ENCODE results near the gene FRY. TPM values are rescaled to one million over a fixed set of nuclear protein-coding genes. Genes with fewer than 3 reads are reported as not detected.

Gene FRY
- total and polyA plus RNA-seq, 2 of the 13 experiments (the other 11 are each of a cell fraction or from before 2014, with no cell fraction given) = 8.2 to 13.1 TPM

DNA sequence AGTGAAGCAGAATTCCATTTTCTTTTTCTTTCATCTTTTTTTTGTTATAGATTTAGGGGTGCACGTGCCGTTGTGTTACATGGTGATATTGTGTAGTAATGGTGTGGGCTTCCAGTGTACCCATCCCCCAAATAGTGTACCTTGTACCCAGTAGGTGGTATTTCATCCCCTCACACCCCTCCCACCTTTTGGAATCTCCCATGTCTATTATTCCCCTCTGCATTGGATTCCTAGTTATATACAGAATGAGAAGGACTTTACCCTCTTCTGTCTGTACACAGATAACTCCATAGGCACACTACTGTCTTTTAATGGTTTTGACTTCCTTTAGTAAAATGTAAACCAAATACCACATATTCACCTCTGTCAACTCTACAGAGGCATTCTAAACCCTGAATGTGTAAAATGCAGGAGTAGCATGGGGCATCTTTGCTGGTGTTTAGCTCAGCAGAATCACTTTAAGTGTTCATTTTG lies 28.0 kb downstream of the FRY start (continued):
- TF ChIP-seq, protein P1, sequence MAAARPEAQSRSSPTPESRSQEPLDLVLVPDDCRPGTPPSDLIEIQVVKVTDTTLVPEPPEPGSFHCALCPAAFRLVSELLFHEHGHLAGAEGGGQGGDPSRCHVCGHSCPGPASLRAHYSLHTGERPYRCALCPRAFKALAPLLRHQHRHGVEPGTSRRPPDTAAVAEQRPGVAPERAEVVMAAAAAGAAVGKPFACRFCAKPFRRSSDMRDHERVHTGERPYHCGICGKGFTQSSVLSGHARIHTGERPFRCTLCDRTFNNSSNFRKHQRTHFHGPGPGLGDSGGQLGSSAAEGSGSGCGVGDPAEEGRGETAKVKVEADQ (CRISPR knock-in tag; IDR thresholded peaks at IDR 0.05; ENCODE audit: borderline replicate concordance) = no peak
- TF ChIP-seq, protein P2, sequence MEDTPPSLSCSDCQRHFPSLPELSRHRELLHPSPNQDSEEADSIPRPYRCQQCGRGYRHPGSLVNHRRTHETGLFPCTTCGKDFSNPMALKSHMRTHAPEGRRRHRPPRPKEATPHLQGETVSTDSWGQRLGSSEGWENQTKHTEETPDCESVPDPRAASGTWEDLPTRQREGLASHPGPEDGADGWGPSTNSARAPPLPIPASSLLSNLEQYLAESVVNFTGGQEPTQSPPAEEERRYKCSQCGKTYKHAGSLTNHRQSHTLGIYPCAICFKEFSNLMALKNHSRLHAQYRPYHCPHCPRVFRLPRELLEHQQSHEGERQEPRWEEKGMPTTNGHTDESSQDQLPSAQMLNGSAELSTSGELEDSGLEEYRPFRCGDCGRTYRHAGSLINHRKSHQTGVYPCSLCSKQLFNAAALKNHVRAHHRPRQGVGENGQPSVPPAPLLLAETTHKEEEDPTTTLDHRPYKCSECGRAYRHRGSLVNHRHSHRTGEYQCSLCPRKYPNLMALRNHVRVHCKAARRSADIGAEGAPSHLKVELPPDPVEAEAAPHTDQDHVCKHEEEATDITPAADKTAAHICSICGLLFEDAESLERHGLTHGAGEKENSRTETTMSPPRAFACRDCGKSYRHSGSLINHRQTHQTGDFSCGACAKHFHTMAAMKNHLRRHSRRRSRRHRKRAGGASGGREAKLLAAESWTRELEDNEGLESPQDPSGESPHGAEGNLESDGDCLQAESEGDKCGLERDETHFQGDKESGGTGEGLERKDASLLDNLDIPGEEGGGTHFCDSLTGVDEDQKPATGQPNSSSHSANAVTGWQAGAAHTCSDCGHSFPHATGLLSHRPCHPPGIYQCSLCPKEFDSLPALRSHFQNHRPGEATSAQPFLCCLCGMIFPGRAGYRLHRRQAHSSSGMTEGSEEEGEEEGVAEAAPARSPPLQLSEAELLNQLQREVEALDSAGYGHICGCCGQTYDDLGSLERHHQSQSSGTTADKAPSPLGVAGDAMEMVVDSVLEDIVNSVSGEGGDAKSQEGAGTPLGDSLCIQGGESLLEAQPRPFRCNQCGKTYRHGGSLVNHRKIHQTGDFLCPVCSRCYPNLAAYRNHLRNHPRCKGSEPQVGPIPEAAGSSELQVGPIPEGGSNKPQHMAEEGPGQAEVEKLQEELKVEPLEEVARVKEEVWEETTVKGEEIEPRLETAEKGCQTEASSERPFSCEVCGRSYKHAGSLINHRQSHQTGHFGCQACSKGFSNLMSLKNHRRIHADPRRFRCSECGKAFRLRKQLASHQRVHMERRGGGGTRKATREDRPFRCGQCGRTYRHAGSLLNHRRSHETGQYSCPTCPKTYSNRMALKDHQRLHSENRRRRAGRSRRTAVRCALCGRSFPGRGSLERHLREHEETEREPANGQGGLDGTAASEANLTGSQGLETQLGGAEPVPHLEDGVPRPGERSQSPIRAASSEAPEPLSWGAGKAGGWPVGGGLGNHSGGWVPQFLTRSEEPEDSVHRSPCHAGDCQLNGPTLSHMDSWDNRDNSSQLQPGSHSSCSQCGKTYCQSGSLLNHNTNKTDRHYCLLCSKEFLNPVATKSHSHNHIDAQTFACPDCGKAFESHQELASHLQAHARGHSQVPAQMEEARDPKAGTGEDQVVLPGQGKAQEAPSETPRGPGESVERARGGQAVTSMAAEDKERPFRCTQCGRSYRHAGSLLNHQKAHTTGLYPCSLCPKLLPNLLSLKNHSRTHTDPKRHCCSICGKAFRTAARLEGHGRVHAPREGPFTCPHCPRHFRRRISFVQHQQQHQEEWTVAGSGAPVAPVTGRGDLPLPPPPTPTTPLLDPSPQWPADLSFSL (CRISPR knock-in tag; IDR thresholded peaks at IDR 0.05) = peak; percentile 91
- TF ChIP-seq ARNT (IDR thresholded peaks at IDR 0.05) (no peak), SAP130 (CRISPR knock-in tag; IDR thresholded peaks at IDR 0.05; ENCODE audit: low read depth) (peak; percentile 80), HMG20B (CRISPR knock-in tag; conservative IDR thresholded peaks at IDR 0.05) (peak; percentile 56; the same call in 1 of the 2 replicates), POLR2A (IDR thresholded peaks at IDR 0.05; ENCODE audit: insufficient read depth in 1 of 2, low read depth in 2 of 2, low read length in 2 of 2) (0 out of 4 replicates have a peak, but pooled peaks of 1 of the 2 experiments have one; percentile 30), ZNF235 (CRISPR knock-in tag; IDR thresholded peaks at IDR 0.05; ENCODE audit: borderline replicate concordance) (no peak), SOX5 (CRISPR knock-in tag; IDR thresholded peaks at IDR 0.05; ENCODE audit: borderline replicate concordance) (peak; percentile 89; the same call in 1 of the 2 replicates), MTF1 (CRISPR knock-in tag; IDR thresholded peaks at IDR 0.05) (no peak), RCOR2 (CRISPR knock-in tag; IDR thresholded peaks at IDR 0.05) (peak; percentile 88), RFX1 (IDR thresholded peaks at IDR 0.05) (no peak), ZNF292 (CRISPR knock-in tag; IDR thresholded peaks at IDR 0.05; ENCODE audit: borderline replicate concordance, low read depth) (0 out of 2 replicates have a peak, but pooled peaks have one; percentile 37), EED (CRISPR knock-in tag; IDR thresholded peaks at IDR 0.05) (no peak), MAFF (IDR thresholded peaks at IDR 0.05; ENCODE audit: low read depth, low read length) (peak; percentile 50), HNRNPK (IDR thresholded peaks at IDR 0.05; ENCODE audit: low read depth, low read length, poor library complexity, severe bottlenecking) (no peak), CHD4 (IDR thresholded peaks at IDR 0.05; ENCODE audit: borderline replicate concordance, low read length) (peak; percentile 88; the same call in 1 of the 2 replicates), TARDBP (CRISPR knock-in tag; IDR thresholded peaks at IDR 0.05) (peak; percentile 67; the same call in 1 of the 2 replicates), CEBPG (CRISPR knock-in tag; IDR thresholded peaks at IDR 0.05) (peak; percentile 78), RXRB (CRISPR knock-in tag; IDR thresholded peaks at IDR 0.05; ENCODE audit: borderline replicate concordance) (peak; percentile 74)
- TF ChIP-seq, protein P3, sequence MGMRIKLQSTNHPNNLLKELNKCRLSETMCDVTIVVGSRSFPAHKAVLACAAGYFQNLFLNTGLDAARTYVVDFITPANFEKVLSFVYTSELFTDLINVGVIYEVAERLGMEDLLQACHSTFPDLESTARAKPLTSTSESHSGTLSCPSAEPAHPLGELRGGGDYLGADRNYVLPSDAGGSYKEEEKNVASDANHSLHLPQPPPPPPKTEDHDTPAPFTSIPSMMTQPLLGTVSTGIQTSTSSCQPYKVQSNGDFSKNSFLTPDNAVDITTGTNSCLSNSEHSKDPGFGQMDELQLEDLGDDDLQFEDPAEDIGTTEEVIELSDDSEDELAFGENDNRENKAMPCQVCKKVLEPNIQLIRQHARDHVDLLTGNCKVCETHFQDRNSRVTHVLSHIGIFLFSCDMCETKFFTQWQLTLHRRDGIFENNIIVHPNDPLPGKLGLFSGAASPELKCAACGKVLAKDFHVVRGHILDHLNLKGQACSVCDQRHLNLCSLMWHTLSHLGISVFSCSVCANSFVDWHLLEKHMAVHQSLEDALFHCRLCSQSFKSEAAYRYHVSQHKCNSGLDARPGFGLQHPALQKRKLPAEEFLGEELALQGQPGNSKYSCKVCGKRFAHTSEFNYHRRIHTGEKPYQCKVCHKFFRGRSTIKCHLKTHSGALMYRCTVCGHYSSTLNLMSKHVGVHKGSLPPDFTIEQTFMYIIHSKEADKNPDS (CRISPR knock-in tag; IDR thresholded peaks at IDR 0.05) = peak; percentile 86; the same call in 1 of the 2 replicates
- TF ChIP-seq, protein P4, sequence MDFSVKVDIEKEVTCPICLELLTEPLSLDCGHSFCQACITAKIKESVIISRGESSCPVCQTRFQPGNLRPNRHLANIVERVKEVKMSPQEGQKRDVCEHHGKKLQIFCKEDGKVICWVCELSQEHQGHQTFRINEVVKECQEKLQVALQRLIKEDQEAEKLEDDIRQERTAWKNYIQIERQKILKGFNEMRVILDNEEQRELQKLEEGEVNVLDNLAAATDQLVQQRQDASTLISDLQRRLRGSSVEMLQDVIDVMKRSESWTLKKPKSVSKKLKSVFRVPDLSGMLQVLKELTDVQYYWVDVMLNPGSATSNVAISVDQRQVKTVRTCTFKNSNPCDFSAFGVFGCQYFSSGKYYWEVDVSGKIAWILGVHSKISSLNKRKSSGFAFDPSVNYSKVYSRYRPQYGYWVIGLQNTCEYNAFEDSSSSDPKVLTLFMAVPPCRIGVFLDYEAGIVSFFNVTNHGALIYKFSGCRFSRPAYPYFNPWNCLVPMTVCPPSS (IDR thresholded peaks at IDR 0.05) = no peak

Measured in HepG2 (cell line).